GM19025 (cell line): ENCODE results near the gene EPS8.

Experiments used
- ATAC-seq: cut with Tn5 transposase; IDR thresholded peaks from one replicate; pipeline ENCODE4 v1.9.1; 2021; ENCODE audit warnings: mild to moderate bottlenecking, low read depth, moderate library complexity; ENCODE audit not compliant: unreplicated experiment

The EPS8 gene

GRCh38 chr12:15789220-15790171 is at the start of gene EPS8:
TSS of gene EPS8 (minus strand) at chr12:15789388. CDS start at chr12:15682951, 106,437 bp downstream.
- peak; percentile 83 for ATAC-seq

- ATAC-seq, result no peak
Measured at GRCh38 chr12:15837141-15837790, 48.1 kb upstream of the EPS8 start.

- ATAC-seq, result no peak
Measured at GRCh38 chr12:15834575-15834974, 45.4 kb upstream of the EPS8 start.

- no peak for ATAC-seq
Measured at GRCh38 chr12:15831315-15831978, 42.3 kb upstream of the EPS8 start.

- ATAC-seq, result no peak
Measured at GRCh38 chr12:15830538-15830937, 41.4 kb upstream of the EPS8 start.

GRCh38 chr12:15829949-15830348 is 40.8 kb upstream of the EPS8 start:
- no peak for ATAC-seq

GRCh38 chr12:15829255-15829654 is 40.1 kb upstream of the EPS8 start:
- ATAC-seq, result no peak

GRCh38 chr12:15827136-15827535 is 37.9 kb upstream of the EPS8 start:
- ATAC-seq, result no peak

GRCh38 chr12:15824516-15824915 is 35.3 kb upstream of the EPS8 start:
- ATAC-seq, result no peak

- no peak for ATAC-seq
Measured at GRCh38 chr12:15823360-15824128, 34.4 kb upstream of the EPS8 start.

GRCh38 chr12:15819644-15820437 is 30.7 kb upstream of the EPS8 start:
- no peak for ATAC-seq

GRCh38 chr12:15818418-15818817 is 29.2 kb upstream of the EPS8 start:
- ATAC-seq, result no peak

- ATAC-seq, result no peak
Measured at GRCh38 chr12:15815730-15816129, 26.5 kb upstream of the EPS8 start.

- no peak for ATAC-seq
Measured at GRCh38 chr12:15811214-15812127, 22.3 kb upstream of the EPS8 start.

- ATAC-seq, result no peak
Measured at GRCh38 chr12:15808652-15809051, 19.5 kb upstream of the EPS8 start.

- ATAC-seq, result no peak
Measured at GRCh38 chr12:15808250-15808649, 19.1 kb upstream of the EPS8 start.

- no peak for ATAC-seq
Measured at GRCh38 chr12:15806826-15807225, 17.6 kb upstream of the EPS8 start.
